Left ventricle myocardium inferior (tissue), 1 donor: Measurements from ENCODE around the gene GPR75. TPM values are rescaled to one million over a fixed set of nuclear protein-coding genes. Genes with fewer than 3 reads are reported as not detected.

Experiments
- DNase-seq: peaks from one replicate; pipeline ENCODE4 v3.0.0-alpha.2; 2020
- H3K27ac ChIP-seq: fragments of 200-600 bp; replicated peaks from 2 replicates; pipeline ENCODE4 v1.8.0; 2021
- H3K27me3 ChIP-seq: fragments of 200-600 bp; 2 replicates; pipeline ENCODE4 v1.8.0; 2021; ENCODE audit warnings: low read depth
- H3K36me3 ChIP-seq: fragments of 200-600 bp; 2 replicates; pipeline ENCODE4 v1.8.0; 2021
- H3K4me1 ChIP-seq: fragments of 200-600 bp; 2 replicates; pipeline ENCODE4 v1.8.0; 2021
- H3K4me3 ChIP-seq: fragments of 200-600 bp; 2 replicates; pipeline ENCODE4 v1.8.0; 2021; ENCODE audit warnings: mild to moderate bottlenecking, moderate library complexity
- H3K9me3 ChIP-seq: fragments of 200-600 bp; replicated peaks from 2 replicates; pipeline ENCODE4 v1.8.0; 2021
- intact Hi-C: fragments of 100-400 bp; cut with micrococcal nuclease; formaldehyde crosslinking; loops from one replicate; pipeline ENCODE4 v1.11.0; 2022
- total RNA-seq: library from RNA; stranded (reverse); fragmentation: NEBNext Ultra II Directional; extraction: Animal tissue kit (Norgen Biotek cat#: 25700); gene quantifications from one replicate; pipeline ENCODE4 v1.2.1, GENCODE V29; 2021
- TF ChIP-seq, protein P1 (sequence below): fragments of 200-600 bp; IDR thresholded peaks from 2 replicates; pipeline ENCODE4 v1.8.0; 2021; ENCODE audit warnings: antibody characterized with exemption, mild to moderate bottlenecking, borderline replicate concordance
- donor health status: DM: no; HTN: yes; CAD: no; lungs with severe emphysema.

Gene GPR75
- total RNA-seq, 1 donor from 2014 or later: 0.82 TPM

DNA sequence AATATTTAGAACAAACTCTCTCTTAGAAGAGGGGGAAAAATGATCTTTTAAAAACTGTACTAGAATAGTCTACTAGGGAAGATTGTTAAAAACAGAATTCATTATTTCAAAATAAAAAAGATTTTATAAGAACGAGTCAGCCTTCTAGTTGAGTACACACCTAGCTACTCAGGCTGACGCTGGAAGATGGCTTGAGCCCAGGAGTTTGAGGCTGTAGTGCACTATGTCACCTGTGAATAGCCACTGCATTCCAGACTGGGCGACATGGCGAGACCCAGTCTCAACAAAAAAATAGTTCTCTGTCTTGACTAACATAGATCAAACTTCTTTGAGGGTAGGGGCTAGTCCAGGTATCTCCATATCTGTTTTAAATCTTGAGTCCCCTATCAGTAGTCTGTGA, 39.1 kb downstream of the GPR75 start:
- Histone ChIP-seq H3K36me3 (peaks cover 41% of the 10 kb centered on the region), H3K27me3 (no peaks in the 10 kb centered on the region), H3K4me3 (no peak overlapping the region), H3K9me3 (no peaks in the 10 kb centered on the region), H3K4me1 (peaks cover 1% of the 10 kb centered on the region), H3K27ac (no peak overlapping the region)
- TF ChIP-seq, protein P1, sequence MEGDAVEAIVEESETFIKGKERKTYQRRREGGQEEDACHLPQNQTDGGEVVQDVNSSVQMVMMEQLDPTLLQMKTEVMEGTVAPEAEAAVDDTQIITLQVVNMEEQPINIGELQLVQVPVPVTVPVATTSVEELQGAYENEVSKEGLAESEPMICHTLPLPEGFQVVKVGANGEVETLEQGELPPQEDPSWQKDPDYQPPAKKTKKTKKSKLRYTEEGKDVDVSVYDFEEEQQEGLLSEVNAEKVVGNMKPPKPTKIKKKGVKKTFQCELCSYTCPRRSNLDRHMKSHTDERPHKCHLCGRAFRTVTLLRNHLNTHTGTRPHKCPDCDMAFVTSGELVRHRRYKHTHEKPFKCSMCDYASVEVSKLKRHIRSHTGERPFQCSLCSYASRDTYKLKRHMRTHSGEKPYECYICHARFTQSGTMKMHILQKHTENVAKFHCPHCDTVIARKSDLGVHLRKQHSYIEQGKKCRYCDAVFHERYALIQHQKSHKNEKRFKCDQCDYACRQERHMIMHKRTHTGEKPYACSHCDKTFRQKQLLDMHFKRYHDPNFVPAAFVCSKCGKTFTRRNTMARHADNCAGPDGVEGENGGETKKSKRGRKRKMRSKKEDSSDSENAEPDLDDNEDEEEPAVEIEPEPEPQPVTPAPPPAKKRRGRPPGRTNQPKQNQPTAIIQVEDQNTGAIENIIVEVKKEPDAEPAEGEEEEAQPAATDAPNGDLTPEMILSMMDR: no peak
- no peak for DNase-seq
- intact Hi-C loops: no loop called here

DNA sequence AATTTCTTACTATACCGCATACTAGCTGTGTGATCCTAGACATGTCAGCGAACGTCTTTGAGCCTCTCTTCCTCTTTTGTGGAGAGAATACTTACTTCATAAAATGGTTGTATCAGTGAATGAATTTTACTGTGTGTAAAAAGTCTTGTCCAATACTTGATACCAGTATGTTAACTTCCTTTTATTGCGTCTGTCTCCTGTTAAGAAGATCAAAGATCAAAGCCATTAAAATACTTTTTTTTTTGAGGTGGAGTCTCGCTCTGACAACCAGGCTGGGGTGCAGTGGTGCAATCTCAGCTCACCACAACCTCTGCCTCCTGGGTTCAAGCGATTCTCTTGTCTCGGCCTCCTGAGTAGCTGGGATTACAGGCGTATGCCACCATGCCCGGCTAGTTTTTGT, 39.7 kb downstream of the GPR75 start:
- Histone ChIP-seq H3K9me3 (no peaks in the 10 kb centered on the region), H3K36me3 (peaks cover 47% of the 10 kb centered on the region), H3K27ac (no peak overlapping the region), H3K4me3 (no peak overlapping the region), H3K27me3 (no peaks in the 10 kb centered on the region), H3K4me1 (no peaks in the 10 kb centered on the region)
- DNase-seq: no peak
- TF ChIP-seq, protein P1: no peak
- intact Hi-C loops: no loop called here

DNA sequence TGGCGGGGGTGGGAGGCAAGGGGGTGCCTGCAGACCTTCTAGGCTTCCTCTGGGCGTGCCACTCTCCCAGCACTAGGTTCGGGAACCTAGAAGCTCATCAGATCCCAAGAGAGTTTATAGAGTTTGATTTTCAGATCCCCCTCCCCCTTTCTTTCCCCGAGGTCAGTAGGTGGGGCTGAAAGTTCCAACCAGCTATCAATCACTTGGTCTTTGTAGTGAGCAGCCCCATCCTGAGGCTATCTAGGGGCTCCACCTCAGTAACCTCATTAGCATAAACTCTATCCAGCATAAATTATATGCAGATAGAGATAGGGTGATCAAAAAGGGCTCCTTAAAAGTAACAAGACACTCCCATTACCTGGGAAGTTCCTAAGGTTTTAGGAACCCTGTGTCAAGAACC, 40.1 kb downstream of the GPR75 start:
- Histone ChIP-seq H3K36me3 (peaks cover 51% of the 10 kb centered on the region), H3K27ac (no peak overlapping the region), H3K4me1 (no peaks in the 10 kb centered on the region), H3K4me3 (no peak overlapping the region), H3K9me3 (no peaks in the 10 kb centered on the region), H3K27me3 (no peaks in the 10 kb centered on the region)
- DNase-seq: no peak
- TF ChIP-seq, protein P1: no peak
- intact Hi-C loops: no loop called here

DNA sequence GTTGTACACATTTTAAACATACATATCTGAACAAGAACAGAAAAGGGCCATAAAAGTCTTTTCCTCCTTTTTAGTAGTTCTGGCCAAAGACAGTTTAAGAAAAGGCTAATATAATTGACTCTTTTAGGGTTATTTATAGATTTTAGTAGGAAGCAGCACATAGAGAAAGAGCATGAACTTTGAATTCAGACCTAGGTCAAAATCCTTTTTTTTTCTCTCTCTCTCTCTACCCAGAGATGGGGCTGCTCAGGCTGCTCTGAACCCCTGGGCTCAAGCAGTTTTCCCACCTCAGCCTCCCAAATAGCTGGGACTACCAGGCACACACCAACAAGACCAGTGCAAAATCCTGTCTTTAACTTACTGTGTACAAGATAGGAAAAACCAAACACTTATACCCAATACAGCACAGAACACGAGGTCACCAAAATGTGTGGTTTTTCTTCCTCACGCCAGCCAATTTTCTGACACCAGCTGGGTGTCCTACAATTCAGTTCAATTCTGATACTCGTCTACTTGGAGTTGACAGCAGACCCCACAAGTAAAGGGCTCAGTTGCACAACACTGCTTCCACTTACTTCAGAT, 40.8 kb downstream of the GPR75 start:
- no peak overlapping the region for H3K4me3 ChIP-seq
- DNase-seq: no peak
- H3K27ac ChIP-seq: no peak overlapping the region
- intact Hi-C loops: no loop called here
- no peaks in the 10 kb centered on the region for H3K9me3 ChIP-seq
- H3K4me1 ChIP-seq: no peaks in the 10 kb centered on the region
- peaks cover 58% of the 10 kb centered on the region for H3K36me3 ChIP-seq
- TF ChIP-seq, protein P1: no peak
- H3K27me3 ChIP-seq: no peaks in the 10 kb centered on the region

DNA sequence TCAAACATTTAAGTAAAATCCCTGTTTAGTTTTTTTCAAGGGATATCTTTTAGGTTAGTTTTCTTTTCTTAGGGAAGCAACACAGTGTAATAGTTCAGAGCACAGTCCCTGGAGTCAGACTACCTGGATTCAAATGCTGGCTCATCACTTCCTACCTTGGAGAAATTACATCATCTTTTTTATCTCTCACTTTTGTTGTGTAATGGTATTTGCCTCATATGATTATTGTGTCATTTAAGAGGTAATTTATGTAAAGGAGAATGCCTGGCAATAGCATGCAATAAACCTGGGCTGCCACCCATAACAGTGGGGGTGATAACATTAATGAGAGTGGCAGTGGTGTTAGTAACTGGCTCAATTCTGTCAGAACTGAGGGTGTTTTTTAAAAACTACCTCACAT, 46.6 kb downstream of the GPR75 start:
- DNase-seq: no peak
- peaks cover 94% of the 10 kb centered on the region for H3K36me3 ChIP-seq
- H3K27me3 ChIP-seq: no peaks in the 10 kb centered on the region
- intact Hi-C loops: no loop called here
- H3K4me1 ChIP-seq: peaks cover 22% of the 10 kb centered on the region
- H3K27ac ChIP-seq: peak overlapping the region; percentile 50
- TF ChIP-seq, protein P1: no peak
- H3K9me3 ChIP-seq: no peaks in the 10 kb centered on the region
- H3K4me3 ChIP-seq: no peak overlapping the region

DNA sequence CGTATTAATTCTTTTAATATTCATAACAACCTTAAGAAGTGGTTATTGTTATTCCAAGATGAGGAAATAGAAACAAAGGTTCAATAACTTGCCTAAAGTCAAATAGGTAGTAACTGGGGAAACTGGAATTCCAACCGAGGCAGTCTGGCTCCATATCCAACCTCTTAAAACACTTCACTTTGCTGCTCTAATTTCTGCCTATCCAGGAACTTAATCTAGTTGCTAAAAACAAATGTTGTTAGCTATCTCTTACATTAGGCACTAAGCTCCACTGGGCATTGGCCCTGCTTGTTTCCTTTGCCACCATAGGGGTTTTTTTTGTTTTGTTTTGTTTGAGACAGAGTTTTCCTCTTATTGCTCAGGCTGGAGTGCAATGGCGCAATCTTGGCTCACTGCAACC, 48.2 kb downstream of the GPR75 start:
- Histone ChIP-seq H3K4me3 (no peak overlapping the region), H3K27ac (peak overlapping the region; percentile 50), H3K36me3 (peaks cover 96% of the 10 kb centered on the region), H3K27me3 (no peaks in the 10 kb centered on the region), H3K9me3 (no peaks in the 10 kb centered on the region), H3K4me1 (peaks cover 22% of the 10 kb centered on the region)
- TF ChIP-seq, protein P1: no peak
- intact Hi-C loops: no loop called here
- no peak for DNase-seq
